A549 (cell line): ENCODE measurements around the gene RNPEP. TPM values are rescaled to one million over a fixed set of nuclear protein-coding genes. Genes with fewer than 3 reads are reported as not detected.

Source experiments
- ATAC-seq, 2 experiments: fragments of 200-7000 bp in 1 of 2; fragments of >200 bp in 1 of 2; cut with Nextera tagmentation in 1 of 2; cut with Tn5 transposase in 1 of 2; 3 replicates each; pipeline versions ENCODE4 v1.8.0 to v1.9.1; 2018 to 2020; ENCODE audit warnings: mild to moderate bottlenecking in 1 of 2, moderate library complexity in 1 of 2
- CTCF ChIA-PET: fragments of 300-600 bp; sonication (Branson Sonifier 250); formaldehyde crosslinking; extraction: SDS; loops from one replicate; lab custom pipeline; 2021; ENCODE audit warnings: antibody characterized with exemption, inconsistent platforms; lab: Yijun Ruan, JAX
- POLR2A ChIA-PET: fragments of 350-600 bp; formaldehyde crosslinking; extraction: SDS; loops from one replicate; lab custom pipeline; 2021; ENCODE audit warnings: antibody characterized with exemption, inconsistent platforms; lab: Yijun Ruan, JAX
- DNase-seq, 2 experiments: peaks; one replicate each; pipeline versions ENCODE4 v3.0.0 to v3.0.0-alpha.2; 2011 to 2016; ENCODE audit warnings: low read depth in 1 of 2, low spot score in 1 of 2
- FAIRE-seq: peaks from 2 replicates; lab custom pipeline; 2011; peaks lifted over from hg19 to GRCh38; lab: Jason Lieb, UNC
- H3K27ac ChIP-seq, 2 experiments: fragments of >200 bp; sonication (Bioruptor Twin); formaldehyde crosslinking; 3 replicates each; pipeline ENCODE4 v1.5.1; 2016 to 2017
- H3K4me1 ChIP-seq: fragments of >200 bp; sonication (Bioruptor Twin); formaldehyde crosslinking; 3 replicates; pipeline ENCODE4 v1.6.1; 2016
- H3K4me2 ChIP-seq: fragments of >200 bp; sonication (Bioruptor Twin); formaldehyde crosslinking; 3 replicates; pipeline ENCODE4 v1.6.1; 2016
- H3K4me3 ChIP-seq: fragments of >200 bp; sonication (Bioruptor Twin); formaldehyde crosslinking; 3 replicates; pipeline ENCODE4 v1.5.1; 2016
- H3K9me3 ChIP-seq: fragments of >200 bp; sonication (Bioruptor Twin); formaldehyde crosslinking; 3 replicates; pipeline ENCODE4 v1.6.1; 2016
- BHLHE40 ChIP-seq: IDR thresholded peaks from 2 replicates; pipeline ENCODE4 v1.6.1; 2012; ENCODE audit warnings: low read depth, low read length, inconsistent platforms
- CBX8 ChIP-seq: fragments of 200-600 bp; sonication (generic); IDR thresholded peaks from 2 replicates; pipeline ENCODE4 v1.6.1; 2016
- CEBPB ChIP-seq, 2 experiments: fragments of >200 bp in 1 of 2; sonication (Bioruptor Twin) in 1 of 2; formaldehyde crosslinking in 1 of 2; IDR thresholded peaks; 2 replicates each; pipeline ENCODE4 v1.6.1; 2012 to 2016
- CHD2 ChIP-seq: fragments of 150-350 bp; IDR thresholded peaks from 2 replicates; pipeline ENCODE4 v1.6.1; 2014; ENCODE audit warnings: low read length; ENCODE audit not compliant: partially characterized antibody
- CHD4 ChIP-seq: fragments of 200-600 bp; sonication (generic); IDR thresholded peaks from 2 replicates; pipeline ENCODE4 v1.6.1; 2016; ENCODE audit warnings: antibody characterized with exemption, mild to moderate bottlenecking, borderline replicate concordance
- EHF ChIP-seq: fragments of 250-450 bp; sonication (Bioruptor Pico); IDR thresholded peaks from 2 replicates; pipeline ENCODE4 v1.5.0; 2020; ENCODE audit warnings: mild to moderate bottlenecking
- ESRRA ChIP-seq: fragments of 150-350 bp; IDR thresholded peaks from 2 replicates; pipeline ENCODE4 v1.6.1; 2014; ENCODE audit warnings: mild to moderate bottlenecking, low read length, borderline replicate concordance
- FOSB ChIP-seq: fragments of 250-450 bp; sonication (Bioruptor Pico); IDR thresholded peaks from 2 replicates; pipeline ENCODE4 v1.5.0; 2020; ENCODE audit warnings: mild to moderate bottlenecking, moderate library complexity
- GATA3 ChIP-seq: IDR thresholded peaks from 2 replicates; pipeline ENCODE4 v1.6.1; 2012; ENCODE audit warnings: borderline replicate concordance
- HDAC2 ChIP-seq: fragments of 200-600 bp; sonication (generic); IDR thresholded peaks from 2 replicates; pipeline ENCODE4 v1.6.1; 2016
- HEYL ChIP-seq: fragments of 250-450 bp; sonication (Bioruptor Pico); IDR thresholded peaks from 2 replicates; pipeline ENCODE4 v1.8.0; 2021; ENCODE audit warnings: mild to moderate bottlenecking, moderate library complexity
- HOXA7 ChIP-seq: fragments of 250-450 bp; sonication (Bioruptor Pico); IDR thresholded peaks from 2 replicates; pipeline ENCODE4 v1.5.0; 2020; ENCODE audit warnings: mild to moderate bottlenecking, moderate library complexity
- HOXB13 ChIP-seq: fragments of 250-450 bp; sonication (Bioruptor Pico); IDR thresholded peaks from 2 replicates; pipeline ENCODE4 v1.5.0; 2020; ENCODE audit warnings: low read depth, mild to moderate bottlenecking, moderate library complexity
- HOXB5 ChIP-seq: fragments of 250-450 bp; sonication (Bioruptor Pico); IDR thresholded peaks from 2 replicates; pipeline ENCODE4 v1.5.0; 2020; ENCODE audit warnings: mild to moderate bottlenecking, moderate library complexity
- JUN ChIP-seq, 2 experiments: fragments of >200 bp; sonication (Bioruptor Twin); formaldehyde crosslinking; IDR thresholded peaks; 2 replicates in 1 of 2; 3 replicates in 1 of 2; pipeline ENCODE4 v1.6.1; 2016 to 2017
- JUNB ChIP-seq: fragments of >200 bp; sonication (Bioruptor Twin); formaldehyde crosslinking; IDR thresholded peaks from 2 replicates; pipeline ENCODE4 v1.6.1; 2016
- KDM5A ChIP-seq: fragments of 200-600 bp; sonication (generic); IDR thresholded peaks from 2 replicates; pipeline ENCODE4 v1.6.1; 2016; ENCODE audit warnings: antibody characterized with exemption, mild to moderate bottlenecking
- MAFK ChIP-seq: fragments of 450-650 bp; IDR thresholded peaks from 2 replicates; pipeline ENCODE4 v1.6.1; 2014; ENCODE audit not compliant: partially characterized antibody
- NFE2L2 ChIP-seq: fragments of 150-350 bp; conservative IDR thresholded peaks from 2 replicates; pipeline ENCODE4 v1.6.1; 2014; ENCODE audit warnings: low read length
- PHF8 ChIP-seq: fragments of 200-600 bp; sonication (generic); IDR thresholded peaks from 2 replicates; pipeline ENCODE4 v1.6.1; 2016; ENCODE audit warnings: low read depth, mild to moderate bottlenecking, antibody characterized with exemption, moderate library complexity, borderline replicate concordance
- POLR2A ChIP-seq: IDR thresholded peaks from 2 replicates; pipeline ENCODE4 v1.6.1; 2012; ENCODE audit warnings: mild to moderate bottlenecking, low read length
- POLR2AphosphoS2 ChIP-seq: conservative IDR thresholded peaks from 2 replicates; pipeline ENCODE4 v1.6.1; 2012; ENCODE audit warnings: low read length, improper control_type of control experiment, inconsistent platforms
- RAD21 ChIP-seq, 2 experiments: fragments of >200 bp in 1 of 2; sonication (Bioruptor Twin) in 1 of 2; formaldehyde crosslinking in 1 of 2; IDR thresholded peaks in 1 of 2; conservative IDR thresholded peaks in 1 of 2; 2 replicates in 1 of 2; 3 replicates in 1 of 2; pipeline ENCODE4 v1.6.1; 2012 to 2018; ENCODE audit warnings: inconsistent platforms in 1 of 2
- RARB ChIP-seq: fragments of 250-450 bp; sonication (Bioruptor Pico); IDR thresholded peaks from 2 replicates; pipeline ENCODE4 v1.8.0; 2021; ENCODE audit warnings: mild to moderate bottlenecking, moderate library complexity
- RCOR1 ChIP-seq: fragments of 150-350 bp; IDR thresholded peaks from 2 replicates; pipeline ENCODE4 v1.6.1; 2014; ENCODE audit warnings: antibody characterized with exemption, low read length, low read depth
- RFX5 ChIP-seq: fragments of 450-650 bp; IDR thresholded peaks from 2 replicates; pipeline ENCODE4 v1.7.1; 2014; ENCODE audit warnings: antibody characterized with exemption, mild to moderate bottlenecking, moderate library complexity
- SMC3 ChIP-seq: fragments of >200 bp; sonication (Bioruptor Twin); formaldehyde crosslinking; IDR thresholded peaks from 3 replicates; pipeline ENCODE4 v1.6.1; 2018; ENCODE audit warnings: inconsistent platforms
- SREBF2 ChIP-seq: fragments of 450-650 bp; IDR thresholded peaks from 2 replicates; pipeline ENCODE4 v1.6.1; 2014; ENCODE audit warnings: mild to moderate bottlenecking, moderate library complexity
- TP53 ChIP-seq: fragments of 250-450 bp; sonication (Bioruptor Pico); IDR thresholded peaks from 2 replicates; pipeline ENCODE4 v1.5.0; 2021; ENCODE audit warnings: mild to moderate bottlenecking, moderate library complexity
- ZNF302 ChIP-seq: fragments of 250-450 bp; sonication (Bioruptor Pico); IDR thresholded peaks from 2 replicates; pipeline ENCODE4 v1.9.0; 2021; ENCODE audit warnings: inconsistent platforms, mild to moderate bottlenecking, moderate library complexity
- ZSCAN20 ChIP-seq: fragments of 250-450 bp; sonication (Bioruptor Pico); IDR thresholded peaks from 2 replicates; pipeline ENCODE4 v1.8.0; 2022; ENCODE audit warnings: mild to moderate bottlenecking, moderate library complexity
- WGBS: methylation state at CpG from one replicate; pipeline ENCODE4 v1.1.6; 2017; ENCODE audit errors: missing lambda C conversion rate; 5-methylcytosine and 5-hydroxymethylcytosine counted together
- polyA plus RNA-seq, 4 experiments: library from polyadenylated mRNA; depleted of rRNA in 3 of 4; stranded (reverse); fragments of >200 nt; fragmentation: RNase III in 1 of 4; extraction: RNeasy Plus Mini Kit Qiagen cat#74134 plus additional on column Dnase treatment in 1 of 4; gene quantifications; 2 replicates in 3 of 4; 3 replicates in 1 of 4; pipeline ENCODE4 v1.2.3, GENCODE V29; 2011 to 2017
- TF ChIP-seq, protein P1 (sequence below): IDR thresholded peaks from 2 replicates; pipeline ENCODE4 v1.6.1; 2012
- TF ChIP-seq, protein P2 (sequence below): IDR thresholded peaks from 2 replicates; pipeline ENCODE4 v1.6.1; 2012
- TF ChIP-seq, protein P3 (sequence below): fragments of 450-650 bp; IDR thresholded peaks from 2 replicates; pipeline ENCODE4 v1.6.1; 2014; ENCODE audit warnings: antibody characterized with exemption
- TF ChIP-seq, protein P4 (sequence below): fragments of 150-350 bp; IDR thresholded peaks from 2 replicates; pipeline ENCODE4 v1.6.1; 2014; ENCODE audit warnings: low read depth, mild to moderate bottlenecking, low read length
- TF ChIP-seq, protein P5 (sequence below): fragments of 250-450 bp; sonication (Bioruptor Pico); IDR thresholded peaks from 2 replicates; pipeline ENCODE4 v1.5.0; 2020; ENCODE audit warnings: low read depth, mild to moderate bottlenecking, moderate library complexity
- TF ChIP-seq, protein P6 (sequence below): fragments of >200 bp; sonication (Bioruptor Twin); formaldehyde crosslinking; IDR thresholded peaks from 3 replicates; pipeline ENCODE4 v1.6.1; 2016

The RNPEP gene
- polyA plus RNA-seq, 2 of the 4 experiments (the other 2 are of a cell fraction) = 71.1 to 87.6 TPM

DNA sequence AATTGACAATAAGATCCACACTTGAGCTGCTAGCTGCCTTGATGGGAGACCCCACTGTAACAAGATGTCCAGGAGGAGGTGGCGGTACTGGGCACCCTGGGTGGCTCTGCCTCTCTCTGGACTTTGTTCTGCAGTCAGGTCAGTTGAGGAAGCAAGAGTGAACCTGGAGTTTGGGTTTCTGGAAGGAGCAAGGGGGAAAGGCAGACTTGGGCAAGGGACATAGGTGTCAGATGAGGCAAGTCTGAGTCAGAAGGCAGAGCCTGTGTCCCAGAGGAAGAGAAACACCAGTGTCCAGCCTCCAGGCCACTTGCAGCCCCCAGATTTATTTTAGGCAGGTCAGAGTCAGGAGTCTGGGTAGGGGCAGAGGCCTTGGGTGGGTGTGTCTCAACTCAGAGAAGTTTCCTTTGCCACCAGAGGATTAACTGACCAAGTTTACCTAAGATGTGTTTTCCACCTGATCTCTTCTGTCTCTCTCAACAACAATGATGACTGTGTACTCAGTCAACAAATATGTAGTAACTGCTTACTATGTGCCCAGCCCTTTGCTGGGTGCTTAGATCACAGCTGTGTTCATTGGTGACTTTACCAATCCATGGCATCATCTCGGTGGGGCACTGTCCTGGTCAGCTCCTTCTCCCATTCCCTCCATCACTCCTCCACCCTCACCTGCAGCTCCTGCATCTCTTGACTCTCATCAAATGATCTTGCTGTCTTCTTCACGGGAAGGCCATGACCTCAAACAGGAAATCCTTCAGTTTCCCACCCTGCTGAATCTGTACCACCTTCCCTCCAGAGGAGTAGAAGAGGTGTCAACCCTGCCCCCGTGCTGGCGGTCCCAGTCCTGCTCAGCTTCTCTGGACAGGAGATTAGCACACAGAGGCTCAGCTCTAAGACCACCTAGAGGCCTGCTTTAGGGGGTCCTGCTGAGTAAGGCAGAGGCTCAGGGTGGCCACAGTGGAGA is 64.6 kb downstream of the RNPEP start:
- no peak overlapping the region for H3K4me3 ChIP-seq
- ChIA-PET POLR2A (interaction anchor here (2.1 to 3.9 kb wide), 2 partner anchors 12 to 36 kb away, joined by 11 to 36 read pairs; partner anchors contain the start of gene ELF3), CTCF (interaction anchor here (0.9 to 1.9 kb wide), 7 partner anchors 9 to 87 kb away, joined by 3 to 6 read pairs (median 4); partner anchors contain the start of gene ELF3)
- ATAC-seq = peak; percentile 85 to 93
- 33% methylated on average over 5 of the region's 5 CpGs for WGBS
- FAIRE-seq = no peak
- peak overlapping the region; percentile 85 to 97 for H3K27ac ChIP-seq
- peaks cover 79% of the 10 kb centered on the region for H3K4me1 ChIP-seq
- DNase-seq = peak; percentile 83 to 95
- H3K4me2 ChIP-seq = peak overlapping the region; percentile 55
- no peaks in the 10 kb centered on the region for H3K9me3 ChIP-seq
- no peak for TF ChIP-seq RCOR1
- TF ChIP-seq, protein P1, sequence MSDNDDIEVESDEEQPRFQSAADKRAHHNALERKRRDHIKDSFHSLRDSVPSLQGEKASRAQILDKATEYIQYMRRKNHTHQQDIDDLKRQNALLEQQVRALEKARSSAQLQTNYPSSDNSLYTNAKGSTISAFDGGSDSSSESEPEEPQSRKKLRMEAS = no peak
- no peak; a peak in 1 of 5 replicates for TF ChIP-seq RAD21 (conservative IDR thresholded peaks at IDR 0.05 in 1 of 2, IDR thresholded peaks at IDR 0.05 in 1 of 2)
- TF ChIP-seq TP53 (CRISPR knock-in tag) = 0 out of 2 replicates have a peak, but pooled peaks have one; percentile 21
- no peak for TF ChIP-seq ESRRA
- no peak for TF ChIP-seq CBX8
- peak; percentile 72 for TF ChIP-seq JUNB
- peak; percentile 71 for TF ChIP-seq EHF (CRISPR knock-in tag)
- TF ChIP-seq, protein P2, sequence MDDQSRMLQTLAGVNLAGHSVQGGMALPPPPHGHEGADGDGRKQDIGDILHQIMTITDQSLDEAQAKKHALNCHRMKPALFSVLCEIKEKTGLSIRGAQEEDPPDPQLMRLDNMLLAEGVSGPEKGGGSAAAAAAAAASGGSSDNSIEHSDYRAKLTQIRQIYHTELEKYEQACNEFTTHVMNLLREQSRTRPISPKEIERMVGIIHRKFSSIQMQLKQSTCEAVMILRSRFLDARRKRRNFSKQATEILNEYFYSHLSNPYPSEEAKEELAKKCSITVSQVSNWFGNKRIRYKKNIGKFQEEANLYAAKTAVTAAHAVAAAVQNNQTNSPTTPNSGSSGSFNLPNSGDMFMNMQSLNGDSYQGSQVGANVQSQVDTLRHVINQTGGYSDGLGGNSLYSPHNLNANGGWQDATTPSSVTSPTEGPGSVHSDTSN = no peak
- TF ChIP-seq SMC3 = peak; percentile 34; the same call in 1 of the 3 replicates
- no peak for TF ChIP-seq NFE2L2
- no peak for TF ChIP-seq POLR2AphosphoS2
- peak; percentile 40 for TF ChIP-seq MAFK
- TF ChIP-seq FOSB (CRISPR knock-in tag) = peak; percentile 72; the same call in 1 of the 2 replicates
- no peak for TF ChIP-seq PHF8
- TF ChIP-seq SREBF2 = no peak
- TF ChIP-seq, protein P3, sequence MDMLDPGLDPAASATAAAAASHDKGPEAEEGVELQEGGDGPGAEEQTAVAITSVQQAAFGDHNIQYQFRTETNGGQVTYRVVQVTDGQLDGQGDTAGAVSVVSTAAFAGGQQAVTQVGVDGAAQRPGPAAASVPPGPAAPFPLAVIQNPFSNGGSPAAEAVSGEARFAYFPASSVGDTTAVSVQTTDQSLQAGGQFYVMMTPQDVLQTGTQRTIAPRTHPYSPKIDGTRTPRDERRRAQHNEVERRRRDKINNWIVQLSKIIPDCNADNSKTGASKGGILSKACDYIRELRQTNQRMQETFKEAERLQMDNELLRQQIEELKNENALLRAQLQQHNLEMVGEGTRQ = no peak
- peak; percentile 87 for TF ChIP-seq HOXA7 (CRISPR knock-in tag)
- no peak for TF ChIP-seq RFX5
- no peak for TF ChIP-seq CHD2
- TF ChIP-seq JUN (IDR thresholded peaks at IDR 0.05) = peak; percentile 59 to 87; a peak in 4 of 5 replicates
- TF ChIP-seq HEYL = 0 out of 2 replicates have a peak, but pooled peaks have one; percentile 47
- TF ChIP-seq POLR2A = no peak
- TF ChIP-seq, protein P4, sequence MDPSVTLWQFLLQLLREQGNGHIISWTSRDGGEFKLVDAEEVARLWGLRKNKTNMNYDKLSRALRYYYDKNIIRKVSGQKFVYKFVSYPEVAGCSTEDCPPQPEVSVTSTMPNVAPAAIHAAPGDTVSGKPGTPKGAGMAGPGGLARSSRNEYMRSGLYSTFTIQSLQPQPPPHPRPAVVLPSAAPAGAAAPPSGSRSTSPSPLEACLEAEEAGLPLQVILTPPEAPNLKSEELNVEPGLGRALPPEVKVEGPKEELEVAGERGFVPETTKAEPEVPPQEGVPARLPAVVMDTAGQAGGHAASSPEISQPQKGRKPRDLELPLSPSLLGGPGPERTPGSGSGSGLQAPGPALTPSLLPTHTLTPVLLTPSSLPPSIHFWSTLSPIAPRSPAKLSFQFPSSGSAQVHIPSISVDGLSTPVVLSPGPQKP = no peak
- peak; percentile 56; the same call in 1 of the 2 replicates for TF ChIP-seq HOXB13 (CRISPR knock-in tag)
- TF ChIP-seq, protein P5, sequence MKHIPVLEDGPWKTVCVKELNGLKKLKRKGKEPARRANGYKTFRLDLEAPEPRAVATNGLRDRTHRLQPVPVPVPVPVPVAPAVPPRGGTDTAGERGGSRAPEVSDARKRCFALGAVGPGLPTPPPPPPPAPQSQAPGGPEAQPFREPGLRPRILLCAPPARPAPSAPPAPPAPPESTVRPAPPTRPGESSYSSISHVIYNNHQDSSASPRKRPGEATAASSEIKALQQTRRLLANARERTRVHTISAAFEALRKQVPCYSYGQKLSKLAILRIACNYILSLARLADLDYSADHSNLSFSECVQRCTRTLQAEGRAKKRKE (CRISPR knock-in tag) = no peak; the same call in 1 of the 2 replicates
- TF ChIP-seq, protein P6, sequence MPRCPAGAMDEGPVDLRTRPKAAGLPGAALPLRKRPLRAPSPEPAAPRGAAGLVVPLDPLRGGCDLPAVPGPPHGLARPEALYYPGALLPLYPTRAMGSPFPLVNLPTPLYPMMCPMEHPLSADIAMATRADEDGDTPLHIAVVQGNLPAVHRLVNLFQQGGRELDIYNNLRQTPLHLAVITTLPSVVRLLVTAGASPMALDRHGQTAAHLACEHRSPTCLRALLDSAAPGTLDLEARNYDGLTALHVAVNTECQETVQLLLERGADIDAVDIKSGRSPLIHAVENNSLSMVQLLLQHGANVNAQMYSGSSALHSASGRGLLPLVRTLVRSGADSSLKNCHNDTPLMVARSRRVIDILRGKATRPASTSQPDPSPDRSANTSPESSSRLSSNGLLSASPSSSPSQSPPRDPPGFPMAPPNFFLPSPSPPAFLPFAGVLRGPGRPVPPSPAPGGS = peak; percentile 74; the same call in 1 of the 3 replicates
- TF ChIP-seq ZNF302 (CRISPR knock-in tag) = peak; percentile 65; the same call in 1 of the 2 replicates
- TF ChIP-seq KDM5A = no peak
- TF ChIP-seq ZSCAN20 (CRISPR knock-in tag) = peak; percentile 66
- no peak for TF ChIP-seq RARB
- peak in 1 of 2 experiments; percentile 48 for TF ChIP-seq CEBPB (IDR thresholded peaks at IDR 0.05)
- no peak for TF ChIP-seq CHD4
- peak; percentile 88 for TF ChIP-seq HOXB5 (CRISPR knock-in tag)
- TF ChIP-seq GATA3 = no peak; the same call in 1 of the 2 replicates
- no peak for TF ChIP-seq BHLHE40
- no peak for TF ChIP-seq HDAC2
